Keratinocyte (primary cell): ENCODE measurements around the gene MINPP1. TPM values are rescaled to one million over a fixed set of nuclear protein-coding genes. Genes with fewer than 3 reads are reported as not detected.

ENCODE experiments used
- DNase-seq: peaks from one replicate; pipeline ENCODE4 v3.0.0-alpha.2; 2011; ENCODE audit warnings: low read depth, missing footprints, low spot score
- FAIRE-seq: peaks from 2 replicates; lab custom pipeline; 2011; peaks lifted over from hg19 to GRCh38; lab: Jason Lieb, UNC
- H2AFZ ChIP-seq: 2 replicates; pipeline ENCODE4 v1.6.0; 2012; ENCODE audit warnings: low read length, control low read depth, inconsistent platforms; ENCODE audit not compliant: control insufficient read depth
- H3K27ac ChIP-seq: 2 replicates; pipeline ENCODE4 v1.5.1; 2011; ENCODE audit warnings: low read length; ENCODE audit not compliant: control insufficient read depth, insufficient read depth
- H3K27me3 ChIP-seq: 3 replicates; pipeline ENCODE4 v1.6.0; 2011; ENCODE audit warnings: low read length; ENCODE audit not compliant: control insufficient read depth, insufficient read depth; ENCODE audit errors: extremely low read depth
- H3K36me3 ChIP-seq, 2 experiments: 2 replicates in 1 of 2; 3 replicates in 1 of 2; pipeline ENCODE4 v1.5.1; 2011; ENCODE audit warnings: low read length in 2 of 2, mild to moderate bottlenecking in 1 of 2; ENCODE audit not compliant: control insufficient read depth in 2 of 2, insufficient read depth in 2 of 2; ENCODE audit errors: extremely low read depth in 1 of 2
- H3K4me1 ChIP-seq: 3 replicates; pipeline ENCODE4 v1.5.1; 2011; ENCODE audit warnings: low read length; ENCODE audit not compliant: control insufficient read depth, insufficient read depth; ENCODE audit errors: extremely low read depth
- H3K4me2 ChIP-seq: 3 replicates; pipeline ENCODE4 v1.6.0; 2011; ENCODE audit warnings: low read depth, low read length; ENCODE audit not compliant: control insufficient read depth, insufficient read depth; ENCODE audit errors: extremely low read depth
- H3K4me3 ChIP-seq, 3 experiments: fragments of 200-600 bp in 1 of 3; sonication (generic) in 1 of 3; 2 replicates in 2 of 3; 3 replicates in 1 of 3; pipeline ENCODE4 v1.5.1; 2011 to 2016; ENCODE audit warnings: low read length in 3 of 3, mild to moderate bottlenecking in 3 of 3, control low read depth in 2 of 3, inconsistent platforms in 1 of 3, low read depth in 1 of 3, mixed read lengths in 1 of 3, mixed run types in 1 of 3, moderate library complexity in 1 of 3; ENCODE audit not compliant: control insufficient read depth in 2 of 3, insufficient read depth in 2 of 3; ENCODE audit errors: extremely low read depth in 1 of 3
- H3K79me2 ChIP-seq: 2 replicates; pipeline ENCODE4 v1.6.0; 2012; ENCODE audit warnings: low read length; ENCODE audit not compliant: control insufficient read depth, insufficient read depth
- H3K9ac ChIP-seq: 3 replicates; pipeline ENCODE4 v1.6.0; 2011; ENCODE audit warnings: low read length; ENCODE audit not compliant: control insufficient read depth, insufficient read depth; ENCODE audit errors: extremely low read depth
- H3K9me1 ChIP-seq: 3 replicates; pipeline ENCODE4 v1.6.0; 2011; ENCODE audit warnings: low read length; ENCODE audit not compliant: control insufficient read depth, insufficient read depth; ENCODE audit errors: extremely low read depth
- H3K9me3 ChIP-seq: 2 replicates; pipeline ENCODE4 v1.5.1; 2012; ENCODE audit warnings: low read depth, low read length; ENCODE audit not compliant: control insufficient read depth
- H4K20me1 ChIP-seq: 3 replicates; pipeline ENCODE4 v1.6.0; 2011; ENCODE audit warnings: low read length; ENCODE audit not compliant: control insufficient read depth, insufficient read depth; ENCODE audit errors: extremely low read depth
- EZH2 ChIP-seq: IDR thresholded peaks from one replicate; pipeline ENCODE4 v1.6.1; 2012; ENCODE audit warnings: inconsistent platforms, mild to moderate bottlenecking, low read length, moderate library complexity
- dilution Hi-C: fragments of 300-500 bp; cut with MboI; formaldehyde crosslinking; loops from one replicate; pipeline ENCODE4 v1.7.0; 2020; ENCODE audit warnings: low sequenced_read_pairs; ENCODE audit not compliant: extremely low pct_ligation_motif_present
- polyA plus RNA-seq, 5 experiments: library from polyadenylated mRNA; depleted of rRNA in 3 of 5; stranded (reverse) in 3 of 5; stranded (forward) in 1 of 5; unstranded in 1 of 5; fragments of >200 nt; gene quantifications; 1 replicate in 1 of 5; 2 replicates in 3 of 5; 3 replicates in 1 of 5; pipeline versions ENCODE4 v1.2.1 to v1.2.3, GENCODE V29; 2011 to 2012; ENCODE audit warnings: missing spikeins in 2 of 5, low read depth in 1 of 5, low replicate concordance in 1 of 5
- TF ChIP-seq, protein P1 (sequence below), 3 experiments: IDR thresholded peaks in 1 of 3; conservative IDR thresholded peaks in 1 of 3; optimal IDR thresholded peaks in 1 of 3; 2 replicates in 2 of 3; 3 replicates in 1 of 3; pipeline versions ENCODE3 to v1.5.1; 2011; ENCODE audit warnings: low read length in 3 of 3, mild to moderate bottlenecking in 3 of 3, moderate library complexity in 2 of 3, control low read depth in 1 of 3, inconsistent platforms in 1 of 3; ENCODE audit not compliant: insufficient read depth in 2 of 3; ENCODE audit errors: extremely low read depth in 1 of 3

Gene MINPP1
- polyA plus RNA-seq, 1 donor (not counting 4 experiments of a cell fraction or from before 2014, with no cell fraction given): 17.7 TPM

DNA sequence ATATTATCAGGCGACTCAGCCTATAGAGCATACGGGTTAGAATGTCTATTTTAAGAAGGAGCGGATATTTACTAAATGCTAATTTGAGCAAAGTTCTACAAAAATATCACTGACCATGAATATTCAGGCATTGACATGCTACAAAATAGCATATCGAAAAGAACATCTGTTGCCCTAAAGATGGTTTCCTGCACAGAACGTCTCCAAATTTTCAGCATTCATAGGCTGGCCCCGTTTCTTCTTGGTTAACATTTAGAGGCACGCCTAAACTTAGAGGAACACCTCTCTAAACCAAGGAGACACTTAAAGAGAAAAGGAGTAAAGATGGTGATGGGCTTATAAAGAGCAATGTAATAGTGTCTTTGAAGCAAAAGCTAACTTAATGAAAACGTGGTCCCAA, 1.3 kb upstream of the MINPP1 start:
- Histone ChIP-seq H3K36me3 (no peaks in the 10 kb centered on the region), H3K79me2 (peaks cover 19% of the 10 kb centered on the region), H4K20me1 (no peaks in the 10 kb centered on the region), H2AFZ (no peak overlapping the region), H3K27me3 (no peaks in the 10 kb centered on the region), H3K9ac (no peak overlapping the region), H3K4me1 (peaks cover 22% of the 10 kb centered on the region), H3K27ac (no peak overlapping the region), H3K9me1 (no peaks in the 10 kb centered on the region), H3K4me3 (no peak overlapping the region), H3K4me2 (no peak overlapping the region), H3K9me3 (no peaks in the 10 kb centered on the region)
- DNase-seq (no peak), FAIRE-seq (no peak)
- no peak for TF ChIP-seq EZH2
- TF ChIP-seq, protein P1, sequence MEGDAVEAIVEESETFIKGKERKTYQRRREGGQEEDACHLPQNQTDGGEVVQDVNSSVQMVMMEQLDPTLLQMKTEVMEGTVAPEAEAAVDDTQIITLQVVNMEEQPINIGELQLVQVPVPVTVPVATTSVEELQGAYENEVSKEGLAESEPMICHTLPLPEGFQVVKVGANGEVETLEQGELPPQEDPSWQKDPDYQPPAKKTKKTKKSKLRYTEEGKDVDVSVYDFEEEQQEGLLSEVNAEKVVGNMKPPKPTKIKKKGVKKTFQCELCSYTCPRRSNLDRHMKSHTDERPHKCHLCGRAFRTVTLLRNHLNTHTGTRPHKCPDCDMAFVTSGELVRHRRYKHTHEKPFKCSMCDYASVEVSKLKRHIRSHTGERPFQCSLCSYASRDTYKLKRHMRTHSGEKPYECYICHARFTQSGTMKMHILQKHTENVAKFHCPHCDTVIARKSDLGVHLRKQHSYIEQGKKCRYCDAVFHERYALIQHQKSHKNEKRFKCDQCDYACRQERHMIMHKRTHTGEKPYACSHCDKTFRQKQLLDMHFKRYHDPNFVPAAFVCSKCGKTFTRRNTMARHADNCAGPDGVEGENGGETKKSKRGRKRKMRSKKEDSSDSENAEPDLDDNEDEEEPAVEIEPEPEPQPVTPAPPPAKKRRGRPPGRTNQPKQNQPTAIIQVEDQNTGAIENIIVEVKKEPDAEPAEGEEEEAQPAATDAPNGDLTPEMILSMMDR (optimal IDR thresholded peaks at IDR 0.05 in 1 of 3, IDR thresholded peaks at IDR 0.05 in 1 of 3, conservative IDR thresholded peaks at IDR 0.05 in 1 of 3; ENCODE audit: extremely low read depth in 1 of 3, insufficient read depth in 2 of 3, low read length in 3 of 3): no peak
- dilution Hi-C loops: no loop called here

DNA sequence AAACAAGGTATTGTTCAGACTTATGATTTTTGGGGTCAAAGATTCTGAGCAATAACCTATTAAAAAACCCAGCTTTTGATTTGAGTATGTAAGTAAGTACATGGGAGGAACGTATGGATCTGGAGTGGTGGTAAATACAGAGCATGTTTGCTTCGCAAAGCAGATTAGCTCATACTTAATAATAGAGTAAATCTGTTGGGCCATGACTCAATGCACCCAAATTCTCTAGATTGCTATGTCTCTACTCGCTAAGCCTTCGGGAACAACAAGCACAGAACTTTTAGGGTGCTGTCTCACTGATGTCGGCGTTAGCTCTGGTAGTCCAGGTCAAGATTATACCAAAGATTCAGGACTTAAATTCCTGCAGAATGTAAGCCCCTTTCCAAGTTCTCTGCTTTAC, 807 bp upstream of the MINPP1 start:
- Histone ChIP-seq H3K9me1 (no peaks in the 10 kb centered on the region), H3K36me3 (no peaks in the 10 kb centered on the region), H3K9ac (peak overlapping the region; percentile 80), H3K27ac (peak overlapping the region; percentile 68), H3K4me3 (peak overlapping the region; percentile 87 to 95 (median 87)), H3K9me3 (no peaks in the 10 kb centered on the region), H3K4me2 (peak overlapping the region; percentile 99), H3K27me3 (no peaks in the 10 kb centered on the region), H4K20me1 (no peaks in the 10 kb centered on the region), H2AFZ (peak overlapping the region; percentile 97), H3K79me2 (peaks cover 19% of the 10 kb centered on the region), H3K4me1 (peaks cover 22% of the 10 kb centered on the region)
- FAIRE-seq (no peak), DNase-seq (no peak)
- TF ChIP-seq EZH2: no peak
- TF ChIP-seq, protein P1 (optimal IDR thresholded peaks at IDR 0.05 in 1 of 3, IDR thresholded peaks at IDR 0.05 in 1 of 3, conservative IDR thresholded peaks at IDR 0.05 in 1 of 3; ENCODE audit: extremely low read depth in 1 of 3, insufficient read depth in 2 of 3, low read length in 3 of 3): no peak
- dilution Hi-C loops: no loop called here
